Ascending aorta (tissue), 2 donors: ENCODE data around the gene TSC2. TPM values are rescaled to one million over a fixed set of nuclear protein-coding genes. Genes with fewer than 3 reads are reported as not detected.

Source experiments
- DNase-seq, 2 donors: peaks; one replicate each; pipeline ENCODE4 v3.0.0-alpha.2; 2019; ENCODE audit warnings: low spot score in 2 of 2
- H3K27ac ChIP-seq, 2 donors: fragments of 200-600 bp; sonication (generic); one replicate each; pipeline ENCODE4 v1.5.1; 2016 to 2017; ENCODE audit warnings: mild to moderate bottlenecking in 1 of 2
- H3K27me3 ChIP-seq: fragments of 200-600 bp; sonication (generic); one replicate; pipeline ENCODE4 v1.5.1; 2017
- H3K36me3 ChIP-seq, 2 donors: fragments of 200-600 bp; sonication (generic); one replicate each; pipeline ENCODE4 v1.5.1; 2016
- H3K4me1 ChIP-seq, 2 donors: fragments of 200-600 bp; sonication (generic); one replicate each; pipeline ENCODE4 v1.5.1; 2016 to 2017; ENCODE audit warnings: mild to moderate bottlenecking in 1 of 2
- H3K4me3 ChIP-seq, 2 donors: fragments of 200-600 bp; sonication (generic); one replicate each; pipeline ENCODE4 v1.5.1; 2016 to 2017; ENCODE audit warnings: mild to moderate bottlenecking in 1 of 2
- H3K9me3 ChIP-seq, 2 donors: fragments of 200-600 bp; sonication (generic); one replicate each; pipeline ENCODE4 v1.5.1; 2016
- intact Hi-C: fragments of 100-400 bp; cut with DNase I; formaldehyde crosslinking; loops from one replicate; pipeline ENCODE4 v1.15.1; 2023
- total RNA-seq: library from RNA; depleted of rRNA; stranded (reverse); fragments of >200 nt; gene quantifications from one replicate; pipeline ENCODE4 v1.1.0, GENCODE V29; 2016
- TF ChIP-seq, protein P1 (sequence below), 3 experiments: fragments of 200-600 bp in 2 of 3; fragments of 450-650 bp in 1 of 3; sonication (generic) in 2 of 3; IDR thresholded peaks; one replicate each; pipeline ENCODE4 v1.5.1; 2016 to 2019; ENCODE audit warnings: antibody characterized with exemption in 3 of 3, mild to moderate bottlenecking in 1 of 3, moderate library complexity in 1 of 3

The TSC2 gene
- total RNA-seq, 1 donor from 2014 or later, result 258 TPM

DNA sequence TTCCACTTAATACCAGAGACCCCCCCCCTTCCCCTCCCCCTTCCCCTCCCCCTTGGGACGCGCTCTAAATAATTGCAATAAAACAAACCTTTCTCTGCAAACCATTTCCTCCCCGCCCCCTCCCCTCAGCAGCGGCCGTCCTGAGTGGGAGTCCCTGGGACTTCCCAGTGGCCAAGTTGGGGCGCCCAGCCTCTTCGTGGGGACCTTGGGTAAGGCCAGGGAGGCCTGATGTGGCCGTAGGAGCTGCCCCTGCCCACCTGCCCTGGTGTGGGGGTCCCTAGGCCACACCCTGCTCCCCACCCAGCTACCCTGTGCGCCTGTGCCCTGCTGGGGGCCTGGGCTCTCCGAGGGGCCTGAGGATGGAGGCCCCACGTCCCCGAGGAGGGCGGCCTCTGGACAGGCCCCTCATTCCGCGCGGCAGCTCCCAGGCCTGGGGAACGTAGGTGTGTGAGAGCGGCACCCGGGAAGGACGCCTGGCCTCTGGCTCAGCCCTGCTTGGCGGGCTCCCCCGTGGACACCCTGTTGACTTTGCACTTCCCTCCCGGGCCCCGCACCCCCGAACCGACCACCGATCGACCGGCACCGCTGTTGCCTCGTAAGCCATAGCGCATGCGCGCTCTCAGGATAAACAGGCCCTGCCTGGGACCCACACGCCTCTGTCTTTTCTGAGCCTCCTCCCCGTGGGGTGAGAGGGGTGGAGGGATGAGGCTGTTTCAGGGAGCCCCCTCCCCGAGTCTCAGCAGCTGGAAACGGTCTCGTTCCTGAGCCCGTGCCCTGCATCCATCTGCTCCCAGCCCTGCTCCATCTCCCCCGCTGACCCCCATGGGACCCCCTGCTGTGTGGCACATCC, 9.2 kb upstream of the TSC2 start:
- Histone ChIP-seq H3K4me1 (peaks cover 16 to 32% of the 10 kb centered on the region in 2 donors), H3K4me3 (no peak overlapping the region), H3K27me3 (no peaks in the 10 kb centered on the region), H3K36me3 (peaks cover 4 to 15% of the 10 kb centered on the region in 2 donors), H3K27ac (peak overlapping the region; percentile 25 to 51), H3K9me3 (no peaks in the 10 kb centered on the region)
- TF ChIP-seq, protein P1, sequence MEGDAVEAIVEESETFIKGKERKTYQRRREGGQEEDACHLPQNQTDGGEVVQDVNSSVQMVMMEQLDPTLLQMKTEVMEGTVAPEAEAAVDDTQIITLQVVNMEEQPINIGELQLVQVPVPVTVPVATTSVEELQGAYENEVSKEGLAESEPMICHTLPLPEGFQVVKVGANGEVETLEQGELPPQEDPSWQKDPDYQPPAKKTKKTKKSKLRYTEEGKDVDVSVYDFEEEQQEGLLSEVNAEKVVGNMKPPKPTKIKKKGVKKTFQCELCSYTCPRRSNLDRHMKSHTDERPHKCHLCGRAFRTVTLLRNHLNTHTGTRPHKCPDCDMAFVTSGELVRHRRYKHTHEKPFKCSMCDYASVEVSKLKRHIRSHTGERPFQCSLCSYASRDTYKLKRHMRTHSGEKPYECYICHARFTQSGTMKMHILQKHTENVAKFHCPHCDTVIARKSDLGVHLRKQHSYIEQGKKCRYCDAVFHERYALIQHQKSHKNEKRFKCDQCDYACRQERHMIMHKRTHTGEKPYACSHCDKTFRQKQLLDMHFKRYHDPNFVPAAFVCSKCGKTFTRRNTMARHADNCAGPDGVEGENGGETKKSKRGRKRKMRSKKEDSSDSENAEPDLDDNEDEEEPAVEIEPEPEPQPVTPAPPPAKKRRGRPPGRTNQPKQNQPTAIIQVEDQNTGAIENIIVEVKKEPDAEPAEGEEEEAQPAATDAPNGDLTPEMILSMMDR (IDR thresholded peaks at IDR 0.05), result no peak
- intact Hi-C loops, result no loop called here
- no peak for DNase-seq

DNA sequence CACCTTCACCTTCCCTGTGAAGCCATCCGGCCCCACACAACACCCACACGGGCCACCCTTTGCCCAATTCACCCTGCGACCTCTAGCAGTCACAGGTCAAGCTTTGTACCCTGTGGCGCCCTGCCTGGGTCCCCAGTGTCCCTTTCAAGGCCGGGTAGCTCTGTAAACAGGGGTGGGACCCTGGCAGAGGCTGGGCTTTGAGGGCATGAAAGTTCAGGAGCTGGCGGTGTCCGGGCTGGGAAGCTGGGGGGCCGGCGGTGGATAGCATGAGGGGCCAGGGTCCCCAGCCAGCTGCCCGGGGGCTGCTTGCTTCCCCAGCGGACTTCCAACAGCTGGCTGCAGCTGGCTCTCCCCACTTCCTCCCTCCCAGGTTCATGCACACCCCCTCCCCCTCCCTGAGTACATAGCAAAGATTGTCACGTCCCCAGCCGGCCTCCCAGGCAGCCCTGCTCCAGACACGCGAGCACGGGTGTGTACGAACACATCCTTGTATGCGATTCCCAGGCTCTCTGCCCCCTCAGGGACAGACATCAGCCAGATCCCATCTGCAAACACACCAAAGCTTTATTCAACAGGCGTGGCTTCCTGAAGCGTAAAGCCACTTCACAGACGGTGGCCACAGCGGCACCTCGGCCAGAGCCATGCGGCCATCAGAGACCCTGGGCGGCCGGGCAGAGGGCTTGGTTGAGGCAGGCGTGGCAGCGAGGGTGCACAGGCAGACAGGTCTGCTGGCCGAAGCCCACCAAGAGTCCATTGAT, 8.3 kb upstream of the TSC2 start:
- H3K27me3 ChIP-seq, result no peaks in the 10 kb centered on the region
- H3K27ac ChIP-seq, result peak overlapping the region; percentile 25 to 51
- H3K4me1 ChIP-seq, result peaks cover 16 to 31% of the 10 kb centered on the region in 2 donors
- H3K4me3 ChIP-seq, result no peak overlapping the region
- no peaks in the 10 kb centered on the region for H3K9me3 ChIP-seq
- intact Hi-C loops, result no loop called here
- TF ChIP-seq, protein P1 (IDR thresholded peaks at IDR 0.05), result no peak
- no peak for DNase-seq
- H3K36me3 ChIP-seq, result peaks cover 4 to 15% of the 10 kb centered on the region in 2 donors

DNA sequence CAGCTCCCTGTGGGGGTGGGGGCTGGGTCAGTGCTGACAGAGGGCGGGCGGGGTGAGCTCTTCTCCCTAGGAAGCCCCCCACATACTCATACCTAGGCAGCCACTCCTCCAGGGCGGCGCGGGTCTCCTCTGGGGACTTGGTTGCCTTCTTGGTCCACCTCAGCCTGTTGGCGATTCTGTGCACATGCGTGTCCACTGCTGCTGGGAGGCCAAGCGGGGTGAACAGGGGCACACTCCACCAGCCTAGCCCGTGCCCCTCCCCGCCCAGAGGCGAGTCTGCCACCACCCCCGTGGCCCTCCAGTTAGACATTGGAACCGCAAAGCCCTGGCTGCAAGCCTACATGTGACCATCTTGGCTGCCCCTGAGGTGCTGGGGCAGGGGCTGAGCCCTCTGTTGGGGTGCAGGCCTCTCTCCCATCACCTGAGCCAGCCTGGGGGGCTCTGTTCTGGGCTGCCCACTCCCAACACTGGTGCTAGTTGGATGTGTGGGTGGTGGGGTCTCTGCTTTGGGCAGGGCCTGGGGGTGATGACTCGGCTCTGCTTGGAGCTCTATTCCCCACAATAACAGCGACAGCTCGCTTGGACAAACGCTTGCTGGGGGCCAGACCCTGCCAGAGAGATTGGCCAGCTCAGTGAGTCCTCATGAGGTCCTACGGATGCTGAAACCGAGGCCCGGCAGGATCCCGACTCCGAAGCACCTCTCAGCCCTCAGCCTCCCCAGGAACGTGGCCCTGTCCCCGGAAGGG, 7.6 kb upstream of the TSC2 start:
- Histone ChIP-seq H3K4me1 (peaks cover 11 to 24% of the 10 kb centered on the region in 2 donors), H3K9me3 (no peaks in the 10 kb centered on the region), H3K27ac (peak overlapping the region; percentile 15 to 51), H3K36me3 (peaks cover 4 to 15% of the 10 kb centered on the region in 2 donors), H3K4me3 (no peak overlapping the region), H3K27me3 (no peaks in the 10 kb centered on the region)
- TF ChIP-seq, protein P1 (IDR thresholded peaks at IDR 0.05), result no peak
- no peak for DNase-seq
- intact Hi-C loops, result no loop called here

DNA sequence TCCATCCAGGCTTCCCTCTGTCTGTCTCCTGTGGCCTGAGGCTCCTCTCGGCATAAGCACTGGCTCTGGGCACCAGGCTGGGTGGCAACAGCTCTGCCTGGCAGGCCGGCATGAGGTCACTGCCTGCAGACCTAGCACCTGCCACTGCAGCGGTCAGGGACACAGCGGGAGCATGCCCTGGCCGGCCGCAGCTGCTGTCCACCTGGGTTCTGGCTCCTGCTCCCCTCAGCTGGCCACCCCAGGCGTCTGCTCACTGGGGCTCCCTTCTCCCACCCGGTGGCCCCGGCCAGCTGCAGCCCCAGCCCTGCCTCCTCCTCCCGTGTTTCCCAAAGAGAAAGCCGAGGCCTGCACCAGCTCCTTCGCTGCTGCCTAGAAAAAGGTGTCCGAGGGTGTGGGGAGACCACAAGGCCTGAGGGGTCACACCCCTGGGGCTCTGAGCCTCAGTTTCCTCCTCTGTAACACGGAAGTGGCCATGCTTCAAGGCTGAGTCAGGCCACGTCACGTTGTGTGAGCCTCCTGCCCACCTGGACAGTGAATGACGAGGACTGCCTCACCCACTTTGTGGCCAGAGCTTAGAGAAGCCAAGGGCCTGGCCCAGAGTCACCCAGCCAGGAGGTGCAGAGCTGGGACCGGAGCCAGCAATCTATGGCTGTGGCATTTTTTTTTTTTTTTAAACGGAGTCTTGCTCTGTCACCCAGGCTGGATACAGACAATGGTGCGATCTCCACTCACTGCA, 6.8 kb upstream of the TSC2 start:
- H3K27ac ChIP-seq, result no peak overlapping the region
- DNase-seq, result no peak
- H3K4me1 ChIP-seq, result peaks cover 5 to 17% of the 10 kb centered on the region in 2 donors
- intact Hi-C loops, result no loop called here
- no peaks in the 10 kb centered on the region for H3K27me3 ChIP-seq
- no peak overlapping the region for H3K4me3 ChIP-seq
- peaks cover 4 to 15% of the 10 kb centered on the region in 2 donors for H3K36me3 ChIP-seq
- no peaks in the 10 kb centered on the region for H3K9me3 ChIP-seq
- TF ChIP-seq, protein P1 (IDR thresholded peaks at IDR 0.05), result no peak
